B cell (primary cell): ENCODE results near the gene AKR1C4.
"Not testable (repeated sequence)": the region's sequence is repeated elsewhere in the genome, so short reads cannot be mapped to it uniquely, and the experiment has no call there.

Experiments used
- CTCF ChIP-seq: fragments of 200-600 bp; IDR thresholded peaks from one replicate; pipeline ENCODE4 v1.8.0; 2022; ENCODE audit warnings: antibody characterized with exemption, mild to moderate bottlenecking
- EZH2 ChIP-seq: IDR thresholded peaks from 2 replicates; pipeline ENCODE4 v1.6.1; 2012; ENCODE audit warnings: borderline replicate concordance, low read depth, mild to moderate bottlenecking, moderate library complexity, low read length; ENCODE audit not compliant: insufficient read depth, poor library complexity, severe bottlenecking

- not testable (repeated sequence) for TF ChIP-seq CTCF, EZH2
These were observed 13.6 kb downstream of the AKR1C4 start for GRCh38 chr10:5210261-5210660.
